LNCAP (cell line): Measurements from ENCODE around the gene GRIK2.

Source experiments
- TF ChIP-seq, protein P1 (sequence below): fragments of 450-650 bp; IDR thresholded peaks from 2 replicates; pipeline ENCODE4 v1.5.1; 2017; ENCODE audit warnings: mild to moderate bottlenecking

The GRIK2 gene

DNA sequence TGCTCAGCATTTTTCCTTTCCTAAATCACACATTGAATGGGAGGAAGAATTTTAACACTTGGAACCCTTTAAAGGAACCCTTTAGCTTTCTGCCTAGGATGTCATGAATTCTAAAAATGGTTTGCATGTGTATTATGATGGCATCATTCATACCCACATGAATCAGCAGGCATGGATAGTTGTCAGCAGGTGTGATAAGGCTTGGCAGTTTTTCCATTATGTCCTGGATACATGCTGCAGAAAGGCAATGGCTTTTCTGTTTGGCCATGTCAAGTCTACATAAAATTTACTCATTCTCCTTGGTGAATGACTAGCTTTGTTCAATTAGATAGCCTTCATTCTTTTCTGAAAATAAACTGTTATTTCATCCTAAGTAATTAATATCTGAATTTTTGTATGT lies 353.7 kb downstream of the GRIK2 start:
- TF ChIP-seq, protein P1, sequence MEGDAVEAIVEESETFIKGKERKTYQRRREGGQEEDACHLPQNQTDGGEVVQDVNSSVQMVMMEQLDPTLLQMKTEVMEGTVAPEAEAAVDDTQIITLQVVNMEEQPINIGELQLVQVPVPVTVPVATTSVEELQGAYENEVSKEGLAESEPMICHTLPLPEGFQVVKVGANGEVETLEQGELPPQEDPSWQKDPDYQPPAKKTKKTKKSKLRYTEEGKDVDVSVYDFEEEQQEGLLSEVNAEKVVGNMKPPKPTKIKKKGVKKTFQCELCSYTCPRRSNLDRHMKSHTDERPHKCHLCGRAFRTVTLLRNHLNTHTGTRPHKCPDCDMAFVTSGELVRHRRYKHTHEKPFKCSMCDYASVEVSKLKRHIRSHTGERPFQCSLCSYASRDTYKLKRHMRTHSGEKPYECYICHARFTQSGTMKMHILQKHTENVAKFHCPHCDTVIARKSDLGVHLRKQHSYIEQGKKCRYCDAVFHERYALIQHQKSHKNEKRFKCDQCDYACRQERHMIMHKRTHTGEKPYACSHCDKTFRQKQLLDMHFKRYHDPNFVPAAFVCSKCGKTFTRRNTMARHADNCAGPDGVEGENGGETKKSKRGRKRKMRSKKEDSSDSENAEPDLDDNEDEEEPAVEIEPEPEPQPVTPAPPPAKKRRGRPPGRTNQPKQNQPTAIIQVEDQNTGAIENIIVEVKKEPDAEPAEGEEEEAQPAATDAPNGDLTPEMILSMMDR, result no peak

DNA sequence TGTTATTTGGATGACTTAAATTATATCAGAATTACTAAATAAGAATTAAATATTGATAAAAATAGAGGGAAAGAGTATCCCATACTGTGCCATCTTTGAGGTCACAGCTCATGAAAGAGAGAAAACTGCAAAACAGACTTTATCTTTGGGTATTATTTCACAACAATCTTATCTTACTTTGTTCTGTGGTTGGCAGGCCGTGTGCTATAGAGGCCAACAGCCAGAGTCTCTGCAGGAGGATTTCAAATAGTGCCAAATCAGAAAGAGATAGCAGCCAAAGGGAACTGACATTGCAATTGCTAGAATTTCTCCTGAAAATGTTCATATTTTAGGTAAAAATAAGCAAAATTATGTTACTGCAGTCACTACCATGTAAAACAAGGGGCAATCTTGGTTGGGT lies 354.2 kb downstream of the GRIK2 start:
- TF ChIP-seq, protein P1, result no peak

DNA sequence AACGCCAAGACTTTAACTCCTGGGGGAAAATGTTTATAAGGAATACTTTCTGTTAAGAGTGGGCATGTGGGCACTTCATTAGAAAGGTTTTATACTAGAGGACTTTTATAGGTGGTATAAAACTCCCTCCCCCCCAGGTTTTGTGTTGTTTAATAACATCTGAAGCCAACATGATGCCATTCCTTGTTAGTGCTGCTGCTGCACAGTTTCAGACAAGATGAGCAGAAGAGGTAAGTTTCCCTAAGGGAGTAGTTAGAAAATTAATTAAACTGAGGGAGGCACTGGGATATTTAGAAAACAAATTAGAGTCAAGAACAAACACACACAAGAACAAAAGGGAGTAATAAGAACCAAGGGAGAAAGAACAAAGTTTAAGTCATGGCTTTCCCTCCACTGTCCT lies 362.4 kb downstream of the GRIK2 start:
- TF ChIP-seq, protein P1, result no peak

DNA sequence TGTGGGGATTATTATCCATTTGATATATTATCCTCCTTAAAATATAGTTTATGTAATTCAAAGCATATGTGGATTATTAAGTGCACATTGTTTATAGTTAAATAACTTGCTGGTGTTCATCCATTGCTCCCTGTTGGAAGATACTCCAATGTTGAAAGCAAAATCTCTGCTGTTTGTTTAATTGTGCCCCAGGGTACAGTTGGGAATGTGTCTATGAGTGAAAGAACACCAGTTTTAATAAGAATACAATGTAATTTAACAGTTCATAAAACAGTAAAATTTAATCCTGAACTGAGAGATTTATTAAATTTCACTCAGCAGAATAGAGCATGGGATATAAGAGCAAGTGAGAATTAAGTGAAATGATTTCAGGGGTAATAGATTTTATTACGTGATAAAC lies 364.9 kb downstream of the GRIK2 start:
- TF ChIP-seq, protein P1, result no peak

DNA sequence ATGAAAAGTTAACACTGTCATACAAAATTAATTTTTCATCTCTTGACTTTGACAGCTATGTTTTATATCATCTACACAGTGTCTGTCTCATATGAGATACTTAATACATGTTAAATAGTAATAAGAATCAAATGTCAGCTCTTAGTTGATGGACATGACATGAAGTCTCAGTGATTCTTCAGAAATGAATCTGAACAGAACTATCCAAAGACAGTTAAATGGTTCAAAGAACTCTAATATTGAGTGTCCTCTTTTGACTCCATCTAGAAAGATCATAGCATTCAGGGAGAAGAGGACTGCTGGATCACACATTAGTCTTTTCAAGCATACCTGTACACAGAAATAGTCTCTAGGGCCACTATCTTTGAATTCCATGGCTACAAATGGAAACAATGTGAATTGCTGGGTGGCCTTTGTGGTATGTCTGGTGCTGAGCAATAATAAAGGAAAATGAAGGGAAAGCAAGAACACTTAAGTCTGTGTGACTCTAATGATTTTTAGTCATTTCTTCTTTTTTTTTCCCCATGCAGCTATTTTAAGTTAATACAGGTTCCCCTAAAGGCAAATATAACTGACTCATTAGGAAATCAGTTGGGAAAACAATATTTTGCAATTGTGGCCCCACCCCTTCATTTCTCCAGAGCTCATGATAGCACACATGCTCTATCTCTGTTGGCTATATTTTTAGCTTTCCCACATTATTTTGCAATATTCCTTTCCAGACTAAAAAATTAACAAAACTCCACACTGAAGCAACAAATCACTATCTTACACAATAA lies 367.5 kb downstream of the GRIK2 start:
- TF ChIP-seq, protein P1, result no peak

DNA sequence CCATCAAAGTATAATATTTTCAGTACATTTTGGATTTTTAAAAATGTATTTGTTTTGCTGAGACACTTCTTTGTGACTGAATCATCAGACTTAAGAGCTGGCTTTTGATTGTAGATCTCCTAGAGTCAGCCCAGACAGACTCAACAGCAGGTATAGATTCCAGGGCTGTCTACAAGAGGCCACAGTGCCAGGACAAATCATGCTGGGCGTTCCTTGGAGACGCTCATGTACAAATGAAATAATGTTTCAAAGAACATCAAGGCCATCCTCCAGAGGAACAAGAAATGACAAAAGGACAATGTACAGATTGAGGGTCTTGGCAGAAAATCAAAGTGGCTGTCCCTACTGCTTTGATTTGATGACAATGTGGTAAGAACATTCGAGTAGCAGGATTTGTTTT lies 369.3 kb downstream of the GRIK2 start:
- TF ChIP-seq, protein P1, result no peak

DNA sequence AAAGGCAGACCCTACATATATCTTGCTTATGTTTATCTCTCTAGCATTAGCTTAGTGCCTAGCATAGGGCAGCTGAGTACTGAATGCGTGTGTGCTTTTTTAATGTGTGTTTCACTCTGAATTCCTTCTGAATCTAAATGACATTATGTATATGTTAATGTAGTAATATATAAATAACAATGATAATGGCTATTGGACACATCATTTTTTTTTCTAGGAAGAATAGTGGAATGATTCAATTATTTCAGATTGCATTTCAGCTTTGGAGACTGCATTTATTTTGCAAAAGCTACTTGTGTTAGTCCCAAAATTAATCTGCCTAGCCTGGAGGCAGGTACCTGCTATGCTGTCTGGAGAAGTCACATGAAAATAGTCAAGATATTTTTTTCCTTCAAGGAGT lies 371.8 kb downstream of the GRIK2 start:
- TF ChIP-seq, protein P1, result no peak

DNA sequence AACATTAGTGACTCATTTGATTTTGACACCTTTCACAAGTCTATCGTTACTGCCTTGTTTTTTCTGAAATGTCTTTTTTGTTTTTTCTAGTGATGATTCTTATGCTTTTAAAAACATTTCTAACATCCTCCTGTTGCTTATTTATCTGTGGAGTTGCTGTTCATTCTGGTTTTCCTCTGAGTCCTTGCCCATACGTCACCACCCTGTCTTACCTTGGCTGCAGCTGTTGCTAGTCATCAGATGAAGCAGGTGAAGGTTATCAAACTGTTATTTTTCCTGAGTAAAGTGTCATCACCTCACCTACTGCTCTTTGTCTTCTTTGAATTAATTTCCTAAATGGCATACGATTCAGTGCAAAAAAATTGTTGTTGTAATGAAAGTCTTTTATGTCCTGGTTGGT lies 376.6 kb downstream of the GRIK2 start:
- TF ChIP-seq, protein P1, result no peak
